ENCODE measurements around the gene FBN2. TPM values are rescaled to one million over a fixed set of nuclear protein-coding genes. Genes with fewer than 3 reads are reported as not detected.
"Not testable (repeated sequence)": the region's sequence is repeated elsewhere in the genome, so short reads cannot be mapped to it uniquely, and the experiment has no call there.

The FBN2 gene
- polyA plus RNA-seq, 3 donors = 68.8 to 129 (median 105) TPM

DNA sequence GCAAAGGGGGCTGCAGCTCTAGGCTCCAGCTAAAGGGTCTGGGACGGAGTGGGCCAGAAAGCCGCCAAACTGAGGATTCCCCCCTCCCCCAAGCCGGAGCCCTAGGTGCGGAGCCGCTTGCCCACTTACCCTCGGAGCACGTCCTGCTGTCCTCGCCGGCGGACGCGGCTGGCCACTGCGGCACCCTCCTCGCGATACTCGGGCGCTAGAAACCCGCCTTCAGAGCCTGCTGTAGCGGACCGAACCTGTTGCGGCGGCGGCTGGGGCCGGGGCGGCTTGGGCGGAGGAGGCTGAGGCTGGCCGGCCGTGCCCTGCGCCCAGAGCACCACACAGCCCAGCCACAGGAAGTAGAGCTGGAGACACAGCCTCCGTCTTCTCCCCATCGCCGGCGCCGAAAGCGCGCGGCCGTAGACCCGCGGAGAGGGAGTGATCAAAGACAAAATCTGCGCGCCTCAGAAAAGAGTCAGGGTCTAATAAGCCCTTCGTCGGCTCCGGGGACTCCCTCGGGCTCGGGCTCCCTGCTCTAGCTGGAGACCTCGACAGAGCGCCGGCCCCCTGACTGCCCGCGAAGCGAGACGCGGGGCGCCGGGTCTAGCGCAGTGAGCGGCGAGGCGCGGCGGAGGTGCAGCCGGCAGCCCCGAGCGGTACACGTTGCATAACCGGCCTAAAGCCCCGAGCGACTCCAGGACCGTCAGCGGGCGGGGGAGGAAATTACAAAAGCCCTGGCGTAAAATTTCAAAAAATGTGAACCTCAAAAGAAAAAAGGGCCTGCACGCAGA, 635 bp downstream of the FBN2 start:
- peak in 7 of 11 donors; percentile 15 to 51 (median 27) for DNase-seq (ENCODE audit: extremely low read depth in 1 of 11, low read depth in 9 of 11, low spot score in 4 of 11)

GRCh38 chr5:128536254-128537220, 1.5 kb downstream of the FBN2 start:
- peak in 7 of 11 donors; percentile 20 to 46 (median 40) for DNase-seq (ENCODE audit: extremely low read depth in 1 of 11, low read depth in 9 of 11, low spot score in 4 of 11)

DNA sequence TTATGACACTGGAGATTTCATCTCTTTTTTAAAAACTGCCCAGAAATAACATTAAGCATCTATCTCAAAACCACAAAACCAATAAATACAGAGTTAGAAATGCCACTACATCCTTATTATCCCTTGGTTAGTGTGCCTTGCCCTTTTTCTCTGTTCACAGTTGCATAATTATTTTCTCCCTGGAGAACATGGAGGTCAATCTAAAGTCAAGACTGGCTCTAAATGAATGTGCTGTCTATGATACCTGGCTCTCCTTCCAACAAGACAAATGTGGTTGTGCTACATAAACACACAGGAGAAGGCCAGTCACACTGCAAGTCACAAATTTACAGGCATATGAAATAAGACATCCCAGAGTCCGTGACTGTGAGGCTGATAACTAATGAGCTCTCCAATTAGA, 2.8 kb downstream of the FBN2 start:
- DNase-seq (ENCODE audit: extremely low read depth in 1 of 11, low read depth in 9 of 11, low spot score in 4 of 11) = no peak

- DNase-seq (ENCODE audit: extremely low read depth in 1 of 11, low read depth in 9 of 11, low spot score in 4 of 11) = peak in 1 of 11 donors; percentile 13
Observed at GRCh38 chr5:128534726-128535125, 3.3 kb downstream of the FBN2 start.

GRCh38 chr5:128532776-128533175, 5.3 kb downstream of the FBN2 start:
- DNase-seq (ENCODE audit: extremely low read depth in 1 of 11, low read depth in 9 of 11, low spot score in 4 of 11) = no peak

- no peak for DNase-seq (ENCODE audit: extremely low read depth in 1 of 11, low read depth in 9 of 11, low spot score in 4 of 11)
Observed at GRCh38 chr5:128532127-128532526, 5.9 kb downstream of the FBN2 start.

DNA sequence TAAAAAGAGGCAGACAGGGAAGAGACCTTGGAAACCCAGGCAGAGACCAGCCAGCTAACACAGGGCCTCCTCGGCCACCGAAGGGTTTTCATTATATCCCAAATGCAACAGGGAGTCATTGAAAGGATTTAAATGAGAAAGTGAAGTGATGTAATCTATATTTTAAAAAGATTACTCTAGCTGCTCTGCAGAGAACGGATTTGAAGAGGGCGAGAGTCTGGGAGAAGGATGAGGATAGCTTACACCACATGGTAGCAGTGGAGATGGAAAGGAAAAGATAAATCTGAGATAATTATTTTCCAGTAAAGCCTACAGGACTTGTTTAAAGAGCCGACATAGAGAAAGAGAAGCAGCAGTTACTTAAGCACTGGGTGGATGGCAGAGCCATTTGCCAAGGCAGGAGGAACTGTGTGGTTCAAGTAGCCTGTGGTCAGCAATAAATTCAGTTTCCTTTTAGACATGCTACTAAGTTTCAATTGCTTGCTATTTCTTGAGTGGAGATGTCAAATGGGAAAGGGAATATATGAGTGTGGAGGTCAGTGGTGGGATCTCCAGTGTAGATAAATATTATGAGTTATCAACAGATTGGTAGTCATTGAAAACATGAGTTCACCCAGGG, 9.3 kb downstream of the FBN2 start:
- no peak for DNase-seq (ENCODE audit: extremely low read depth in 1 of 11, low read depth in 9 of 11, low spot score in 4 of 11)

GRCh38 chr5:128528126-128528525, 9.9 kb downstream of the FBN2 start:
- DNase-seq (ENCODE audit: extremely low read depth in 1 of 11, low read depth in 9 of 11, low spot score in 4 of 11) = no peak

DNA sequence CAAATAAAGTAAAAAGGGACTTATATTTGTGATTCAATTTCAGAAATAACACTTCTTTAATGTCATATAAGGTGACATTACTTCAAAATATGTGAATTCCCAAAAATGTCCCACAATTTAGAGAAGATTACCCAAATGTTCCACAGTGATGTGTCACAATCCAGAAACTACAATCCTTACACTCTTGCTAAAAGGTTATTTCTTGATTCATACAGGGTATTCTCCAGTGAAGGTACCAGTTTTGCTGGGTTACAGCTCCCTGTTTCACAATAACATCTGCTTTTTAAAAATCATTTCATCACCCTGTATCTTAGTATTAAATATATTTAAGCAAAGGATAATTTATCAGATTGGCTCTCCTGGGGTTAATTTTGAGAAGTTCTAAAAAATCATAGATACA, 11.0 kb downstream of the FBN2 start:
- no peak for DNase-seq (ENCODE audit: extremely low read depth in 1 of 11, low read depth in 9 of 11, low spot score in 4 of 11)

- DNase-seq (ENCODE audit: extremely low read depth in 1 of 11, low read depth in 9 of 11, low spot score in 4 of 11) = no peak
Observed at GRCh38 chr5:128522336-128522735, 15.7 kb downstream of the FBN2 start.

GRCh38 chr5:128519827-128520226, 18.2 kb downstream of the FBN2 start:
- no peak for DNase-seq (ENCODE audit: extremely low read depth in 1 of 11, low read depth in 9 of 11, low spot score in 4 of 11)

DNA sequence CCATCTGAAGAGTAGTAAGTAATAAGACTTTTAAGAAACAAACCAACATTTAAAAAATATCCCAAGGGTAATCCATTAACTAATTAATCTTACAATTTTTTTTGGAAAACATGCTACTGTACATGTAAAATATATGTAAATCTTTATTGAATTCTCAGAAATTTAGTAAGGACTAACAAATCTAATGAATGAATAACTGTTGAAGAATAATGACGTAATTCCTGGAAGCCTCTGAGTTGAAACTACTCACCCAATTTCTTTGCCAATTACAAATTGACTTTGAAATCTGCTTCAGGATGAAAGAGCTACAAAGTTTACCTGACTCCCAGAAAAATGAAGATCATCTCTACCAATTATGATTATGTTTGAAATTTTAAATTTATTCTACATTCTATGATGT, 21.1 kb downstream of the FBN2 start:
- DNase-seq (ENCODE audit: extremely low read depth in 1 of 11, low read depth in 9 of 11, low spot score in 4 of 11) = no peak

DNA sequence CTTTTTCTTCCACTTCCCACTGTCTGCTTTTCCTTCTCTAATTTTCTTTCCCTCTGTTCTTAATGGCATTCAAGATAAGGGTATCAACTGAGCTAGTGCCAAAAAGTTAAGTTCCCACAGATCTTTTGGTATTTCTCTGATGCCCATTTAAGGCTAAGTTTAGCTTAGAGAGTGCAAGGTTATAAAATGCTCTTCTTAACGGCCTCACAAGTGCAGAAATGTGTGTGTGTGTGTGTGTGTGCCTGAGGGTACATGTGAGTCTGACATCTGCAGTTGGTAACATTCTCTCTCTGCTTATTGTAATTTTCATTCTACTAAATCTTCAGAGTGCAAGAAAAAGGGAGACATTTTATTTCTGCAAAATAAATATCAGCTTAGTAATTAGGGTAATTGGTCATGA, 24.2 kb downstream of the FBN2 start:
- DNase-seq (ENCODE audit: extremely low read depth in 1 of 11, low read depth in 9 of 11, low spot score in 4 of 11) = no peak

DNA sequence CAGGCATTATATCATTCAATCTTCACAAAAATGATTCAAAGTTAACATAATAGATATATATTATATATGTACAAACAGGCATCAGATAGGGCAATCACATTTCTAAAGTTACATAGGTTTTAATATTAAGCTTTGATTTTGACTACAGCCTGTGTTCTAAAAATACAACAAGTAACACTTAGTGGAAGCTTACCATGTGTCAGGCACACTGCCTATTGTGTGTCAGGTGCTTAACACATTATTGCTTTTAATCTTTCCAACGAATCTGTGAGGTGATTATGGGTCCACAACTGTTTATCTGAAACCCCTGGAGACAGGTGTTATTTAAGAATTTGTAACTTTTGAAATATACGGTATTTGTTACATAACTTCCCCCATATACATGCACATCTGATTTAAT, 25.2 kb downstream of the FBN2 start:
- DNase-seq (ENCODE audit: extremely low read depth in 1 of 11, low read depth in 9 of 11, low spot score in 4 of 11) = no peak

GRCh38 chr5:128506643-128507042, 31.4 kb downstream of the FBN2 start:
- DNase-seq (ENCODE audit: extremely low read depth in 1 of 11, low read depth in 9 of 11, low spot score in 4 of 11) = no peak

DNA sequence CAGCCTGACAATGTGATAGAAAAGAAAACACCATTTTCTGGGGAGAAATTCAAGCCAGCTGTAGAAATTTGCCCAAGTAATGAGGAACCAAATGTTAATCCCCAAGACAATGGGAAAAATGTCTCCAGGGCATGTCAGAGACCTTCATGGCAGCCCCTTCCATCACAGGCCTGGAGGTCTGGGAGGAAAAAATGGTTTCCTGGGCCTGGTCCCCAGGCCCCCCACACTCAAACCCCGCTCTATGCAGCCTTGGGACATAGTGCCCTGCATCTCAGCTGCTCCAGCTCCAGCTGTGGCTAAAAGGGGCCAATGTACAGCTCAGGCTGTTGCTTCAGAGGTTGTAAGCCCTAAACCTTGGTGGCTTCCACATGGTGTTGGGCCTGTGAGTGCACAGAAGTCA, 34.3 kb downstream of the FBN2 start:
- DNase-seq (ENCODE audit: extremely low read depth in 1 of 11, low read depth in 9 of 11, low spot score in 4 of 11) = not testable (repeated sequence)

DNA sequence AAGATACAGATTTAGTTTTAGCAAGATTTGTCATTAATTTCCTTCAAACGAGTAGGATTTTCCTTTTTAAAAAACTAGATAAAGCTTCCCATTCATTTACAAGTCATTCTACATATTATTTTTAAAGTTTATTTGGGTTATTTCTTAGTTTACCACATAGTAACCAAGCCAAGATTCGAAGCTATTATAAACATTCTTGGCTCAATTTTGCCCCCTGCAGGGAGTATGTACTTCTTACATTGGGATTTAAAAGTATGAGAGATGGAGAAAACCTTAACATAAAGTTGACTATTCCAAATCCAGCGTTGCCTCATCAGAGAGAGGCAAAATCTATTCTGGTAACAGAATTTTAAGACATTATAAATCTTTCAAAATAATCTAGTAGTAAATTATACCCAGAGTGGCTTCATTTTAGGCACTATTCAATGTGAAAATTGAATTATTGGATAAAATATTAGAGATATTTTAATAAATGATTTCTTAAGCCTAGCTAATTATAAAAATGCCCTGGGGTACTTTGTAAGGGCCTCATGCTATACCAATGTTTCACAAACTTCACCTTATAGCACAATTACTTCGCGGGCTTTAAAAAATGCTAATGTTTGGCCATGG, 39.1 kb downstream of the FBN2 start:
- peak; percentile 28 to 73 (median 51) for DNase-seq (ENCODE audit: extremely low read depth in 1 of 11, low read depth in 9 of 11, low spot score in 4 of 11)

GRCh38 chr5:128494516-128494915, 43.5 kb downstream of the FBN2 start:
- no peak for DNase-seq (ENCODE audit: extremely low read depth in 1 of 11, low read depth in 9 of 11, low spot score in 4 of 11)

DNA sequence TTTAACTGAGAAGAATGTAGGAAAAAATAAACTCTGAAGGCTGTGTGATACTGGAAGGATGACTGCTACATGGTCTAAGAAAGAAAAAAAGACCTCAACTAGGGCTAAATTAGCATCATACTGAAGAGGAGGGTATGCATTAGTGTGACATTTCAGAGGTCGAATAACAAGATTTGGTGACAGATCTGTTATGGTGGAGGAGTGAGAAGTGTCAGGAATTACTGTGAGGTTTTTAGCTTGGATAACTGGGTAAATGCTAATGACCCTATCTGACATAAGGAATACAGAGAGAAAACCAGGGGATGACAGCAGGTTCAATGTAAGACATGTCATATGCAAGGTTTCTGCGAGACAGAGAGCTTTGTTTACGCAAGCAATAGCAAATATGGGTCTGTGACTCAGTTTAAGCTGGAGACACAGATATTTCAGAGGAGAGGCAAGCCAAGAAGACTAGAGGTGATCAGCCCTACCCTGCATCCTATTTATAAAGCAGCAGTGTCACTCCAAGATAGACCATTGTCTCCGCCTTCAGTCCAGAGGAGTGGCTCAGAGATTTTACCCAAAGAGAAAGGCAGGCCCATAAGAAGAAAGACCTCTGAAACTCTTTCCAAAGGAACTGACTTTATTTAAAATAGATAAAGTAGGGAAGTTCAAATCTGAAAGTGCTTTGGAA, 44.3 kb downstream of the FBN2 start:
- DNase-seq (ENCODE audit: extremely low read depth in 1 of 11, low read depth in 9 of 11, low spot score in 4 of 11) = no peak

Data from renal cortex interstitium (tissue), 11 donors.